Suprapubic skin (tissue), 4 donors: Measurements from ENCODE around the gene SCOC. TPM values are rescaled to one million over a fixed set of nuclear protein-coding genes. Genes with fewer than 3 reads are reported as not detected.
A peak's percentile ranks its signal among the peaks of the same experiment; 100 is the strongest.

Experiments used
- DNase-seq, 2 donors: peaks; one replicate each; pipeline ENCODE4 v3.0.0-alpha.2; 2019; ENCODE audit warnings: low spot score in 2 of 2
- H3K27ac ChIP-seq: fragments of 200-600 bp; sonication (generic); one replicate; pipeline ENCODE4 v1.5.1; 2019
- H3K27me3 ChIP-seq: fragments of 200-600 bp; sonication (generic); one replicate; pipeline ENCODE4 v1.5.1; 2019
- H3K36me3 ChIP-seq: fragments of 200-600 bp; sonication (generic); one replicate; pipeline ENCODE4 v1.5.1; 2019
- H3K4me1 ChIP-seq: fragments of 200-600 bp; sonication (generic); one replicate; pipeline ENCODE4 v1.5.1; 2019
- H3K4me3 ChIP-seq: fragments of 200-600 bp; sonication (generic); one replicate; pipeline ENCODE4 v1.5.1; 2019; ENCODE audit warnings: mild to moderate bottlenecking
- H3K9me3 ChIP-seq: fragments of 200-600 bp; sonication (generic); one replicate; pipeline ENCODE4 v1.5.1; 2019
- EP300 ChIP-seq: sonication (generic); formaldehyde crosslinking; IDR thresholded peaks from one replicate; pipeline ENCODE4 v1.6.1; 2017; ENCODE audit warnings: antibody characterized with exemption
- POLR2A ChIP-seq, 2 donors: fragments of 450-650 bp; IDR thresholded peaks; one replicate each; pipeline ENCODE4 v1.6.1; 2017; ENCODE audit warnings: antibody characterized with exemption in 2 of 2, mild to moderate bottlenecking in 2 of 2, moderate library complexity in 2 of 2
- POLR2AphosphoS5 ChIP-seq, 3 donors: sonication (generic); formaldehyde crosslinking; IDR thresholded peaks; one replicate each; pipeline ENCODE4 v1.6.1; 2017; ENCODE audit warnings: antibody characterized with exemption in 3 of 3
- WGBS: methylation state at CpG from one replicate; pipeline ENCODE4 v1.1.5; 2018; 5-methylcytosine and 5-hydroxymethylcytosine counted together
- total RNA-seq, 4 donors: library from RNA; depleted of rRNA; stranded (reverse); fragments of >200 nt; gene quantifications; one replicate each; pipeline ENCODE4 v1.1.0, GENCODE V29; 2016
- TF ChIP-seq, protein P1 (sequence below), 2 donors: fragments of 200-600 bp in 1 of 2; fragments of 450-650 bp in 1 of 2; sonication (generic) in 1 of 2; IDR thresholded peaks; one replicate each; pipeline ENCODE4 v1.5.1; 2016 to 2019; ENCODE audit warnings: antibody characterized with exemption in 2 of 2, mild to moderate bottlenecking in 1 of 2, moderate library complexity in 1 of 2

Gene SCOC
- total RNA-seq, result 10 to 100 TPM; 26.9 to 42.9 (median 34.4) TPM

DNA sequence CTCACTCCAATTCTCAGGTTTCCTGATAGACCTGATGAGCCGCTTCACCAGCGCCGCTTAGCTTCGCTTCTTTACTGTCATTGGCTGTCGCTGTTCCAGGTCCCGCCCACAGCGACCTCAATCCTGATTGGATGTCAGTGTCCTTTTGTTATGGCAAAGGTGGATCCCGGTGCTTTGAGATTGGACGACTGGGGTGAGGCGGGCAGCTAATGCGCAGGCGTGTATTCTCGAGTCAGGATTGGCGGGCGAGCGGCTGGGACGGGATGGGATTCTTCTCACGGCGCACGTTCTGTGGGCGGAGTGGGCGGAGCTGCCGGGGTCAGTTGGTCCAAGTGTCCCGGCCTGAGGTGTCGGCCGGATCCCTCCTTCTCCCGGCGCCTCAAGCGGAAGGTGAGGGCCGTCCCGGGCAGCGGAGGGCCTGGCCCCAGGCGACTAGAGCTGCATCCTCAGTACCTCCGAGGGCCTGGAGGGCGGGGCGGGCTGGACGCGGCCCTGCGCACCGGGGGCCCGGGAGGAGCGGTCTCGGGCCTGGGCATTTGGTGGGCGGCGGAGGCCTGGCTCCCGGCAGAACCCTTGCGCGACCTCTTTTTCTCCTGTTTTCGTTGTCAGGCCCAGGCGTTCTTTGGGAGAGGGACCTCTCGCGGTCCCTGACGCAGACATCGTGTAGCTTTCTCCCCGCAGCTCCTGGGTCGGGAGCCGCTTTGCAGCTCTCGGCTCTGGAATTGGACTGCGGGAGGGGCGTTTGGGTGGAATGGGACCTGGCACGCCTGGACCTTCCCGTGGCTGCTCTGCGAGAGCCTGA, at the start of gene SCOC:
TSS of gene SCOC (plus strand) at position 319 of the 802 bp plus-strand sequence. CDS start 5,525 bp downstream, outside the sequence.
- Histone ChIP-seq H3K4me1 (peaks cover 26% of the 10 kb centered on the region), H3K9me3 (no peaks in the 10 kb centered on the region), H3K36me3 (no peaks in the 10 kb centered on the region), H3K4me3 (peak within 1 kb of the TSS; percentile 86), H3K27me3 (no peaks in the 10 kb centered on the region), H3K27ac (peak within 1 kb of the TSS; percentile 94)
- WGBS, result under 1% methylated on average over 34 of the region's 63 CpGs
- TF ChIP-seq EP300 (no peak), POLR2AphosphoS5 (IDR thresholded peaks at IDR 0.05) (peak in 1 of 3 donors; percentile 38), POLR2A (IDR thresholded peaks at IDR 0.05) (peak in 1 of 2 donors; percentile 27)
- TF ChIP-seq, protein P1, sequence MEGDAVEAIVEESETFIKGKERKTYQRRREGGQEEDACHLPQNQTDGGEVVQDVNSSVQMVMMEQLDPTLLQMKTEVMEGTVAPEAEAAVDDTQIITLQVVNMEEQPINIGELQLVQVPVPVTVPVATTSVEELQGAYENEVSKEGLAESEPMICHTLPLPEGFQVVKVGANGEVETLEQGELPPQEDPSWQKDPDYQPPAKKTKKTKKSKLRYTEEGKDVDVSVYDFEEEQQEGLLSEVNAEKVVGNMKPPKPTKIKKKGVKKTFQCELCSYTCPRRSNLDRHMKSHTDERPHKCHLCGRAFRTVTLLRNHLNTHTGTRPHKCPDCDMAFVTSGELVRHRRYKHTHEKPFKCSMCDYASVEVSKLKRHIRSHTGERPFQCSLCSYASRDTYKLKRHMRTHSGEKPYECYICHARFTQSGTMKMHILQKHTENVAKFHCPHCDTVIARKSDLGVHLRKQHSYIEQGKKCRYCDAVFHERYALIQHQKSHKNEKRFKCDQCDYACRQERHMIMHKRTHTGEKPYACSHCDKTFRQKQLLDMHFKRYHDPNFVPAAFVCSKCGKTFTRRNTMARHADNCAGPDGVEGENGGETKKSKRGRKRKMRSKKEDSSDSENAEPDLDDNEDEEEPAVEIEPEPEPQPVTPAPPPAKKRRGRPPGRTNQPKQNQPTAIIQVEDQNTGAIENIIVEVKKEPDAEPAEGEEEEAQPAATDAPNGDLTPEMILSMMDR (IDR thresholded peaks at IDR 0.05), result no peak
- DNase-seq, result peak; percentile 100

DNA sequence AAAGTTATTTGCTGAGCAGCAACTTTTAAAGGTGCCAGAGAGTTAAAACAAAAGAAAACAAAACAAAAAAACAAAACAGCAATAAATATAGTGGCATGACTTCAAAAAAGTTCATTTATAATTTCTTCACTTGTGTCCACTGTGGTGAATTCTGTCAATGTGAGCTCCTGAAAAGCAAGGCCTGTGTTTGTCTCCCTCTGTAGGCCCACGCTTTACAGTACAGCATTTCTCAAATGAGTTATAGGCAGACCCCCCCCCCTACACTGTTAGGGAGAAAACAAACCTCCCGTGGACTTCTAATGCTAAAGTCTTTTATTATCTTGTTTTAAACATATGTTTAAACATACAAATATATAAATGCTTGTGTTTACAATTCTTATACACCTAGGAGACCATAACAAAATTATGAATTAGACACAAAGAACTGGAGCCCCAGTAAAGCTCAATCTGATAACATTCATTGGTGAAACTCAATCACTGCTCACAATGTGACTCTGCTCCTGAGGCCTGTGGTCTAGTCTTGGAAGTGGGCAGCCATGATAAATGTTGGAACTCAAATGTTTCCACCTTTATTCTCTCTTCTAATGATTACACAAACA, 47.0 kb upstream of the SCOC start:
- Histone ChIP-seq H3K9me3 (no peaks in the 10 kb centered on the region), H3K36me3 (no peaks in the 10 kb centered on the region), H3K4me1 (no peaks in the 10 kb centered on the region), H3K27ac (no peak overlapping the region), H3K4me3 (no peak overlapping the region), H3K27me3 (no peaks in the 10 kb centered on the region)
- DNase-seq, result no peak
- WGBS, result 38% methylated on average over 2 of the region's 2 CpGs
- TF ChIP-seq, protein P1 (IDR thresholded peaks at IDR 0.05), result peak; percentile 34 to 64
- TF ChIP-seq POLR2AphosphoS5 (IDR thresholded peaks at IDR 0.05), result no peak

GRCh38 chr4:140330311-140330900, 43.0 kb upstream of the SCOC start:
- Histone ChIP-seq H3K27ac (no peak overlapping the region), H3K9me3 (no peaks in the 10 kb centered on the region), H3K4me3 (no peak overlapping the region), H3K4me1 (no peaks in the 10 kb centered on the region), H3K27me3 (no peaks in the 10 kb centered on the region), H3K36me3 (no peaks in the 10 kb centered on the region)
- whole genome bisulfite sequencing, result 88% methylated on average over 1 of the region's 1 CpG
- TF ChIP-seq POLR2A (IDR thresholded peaks at IDR 0.05) (no peak), POLR2AphosphoS5 (IDR thresholded peaks at IDR 0.05) (no peak), EP300 (no peak)
- TF ChIP-seq, protein P1 (IDR thresholded peaks at IDR 0.05), result no peak
- DNase-seq, result no peak

GRCh38 chr4:140331245-140331644, 42.2 kb upstream of the SCOC start:
- no peaks in the 10 kb centered on the region for H3K9me3 ChIP-seq
- TF ChIP-seq POLR2AphosphoS5 (IDR thresholded peaks at IDR 0.05) (no peak), EP300 (no peak)
- no peaks in the 10 kb centered on the region for H3K36me3 ChIP-seq
- 77% methylated on average over 1 of the region's 1 CpG for WGBS
- no peaks in the 10 kb centered on the region for H3K4me1 ChIP-seq
- no peak overlapping the region for H3K4me3 ChIP-seq
- no peak for DNase-seq
- no peaks in the 10 kb centered on the region for H3K27me3 ChIP-seq
- H3K27ac ChIP-seq, result no peak overlapping the region

DNA sequence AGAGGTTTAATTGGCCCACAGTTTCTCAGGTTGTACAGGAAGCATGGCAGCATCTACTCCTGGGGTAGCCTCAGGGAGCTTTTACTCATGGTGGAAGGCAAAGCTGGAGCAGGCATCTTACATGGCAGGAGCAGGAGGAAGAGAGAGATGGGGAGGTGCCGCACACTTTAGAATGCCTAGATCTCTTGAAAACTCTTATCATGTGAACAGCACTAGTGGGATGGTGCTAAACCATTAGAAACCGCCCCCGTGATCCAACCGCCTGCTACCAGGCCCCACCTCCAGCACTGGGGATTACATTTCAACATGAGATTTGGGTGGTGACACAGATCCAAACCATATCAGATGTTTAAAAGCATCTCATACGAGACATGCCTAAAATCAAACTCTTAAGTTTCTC, 41.6 kb upstream of the SCOC start:
- Histone ChIP-seq H3K27ac (no peak overlapping the region), H3K27me3 (no peaks in the 10 kb centered on the region), H3K4me1 (no peaks in the 10 kb centered on the region), H3K9me3 (no peaks in the 10 kb centered on the region), H3K36me3 (no peaks in the 10 kb centered on the region), H3K4me3 (no peak overlapping the region)
- DNase-seq, result no peak
- 96% methylated on average over 5 of the region's 5 CpGs for WGBS
- TF ChIP-seq, protein P1 (IDR thresholded peaks at IDR 0.05), result no peak
- TF ChIP-seq POLR2AphosphoS5 (IDR thresholded peaks at IDR 0.05) (no peak), POLR2A (IDR thresholded peaks at IDR 0.05) (no peak), EP300 (no peak)
